ENCODE data around the gene TLE3.

Gene TLE3

DNA sequence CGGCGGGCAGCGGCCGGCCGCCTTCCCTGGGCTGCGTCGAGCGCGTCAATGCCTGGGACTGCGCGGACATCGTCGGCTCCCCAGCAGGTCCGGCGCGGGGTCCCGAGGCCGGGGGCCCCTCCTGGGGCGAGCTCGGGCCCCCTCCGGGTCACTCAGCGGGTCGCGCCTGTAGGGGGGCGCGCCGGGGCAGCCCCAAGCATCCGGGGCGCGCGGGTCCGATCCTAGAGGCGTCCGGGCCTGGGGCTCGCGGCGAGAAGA, 725 bp downstream of the TLE3 start:
- H3K27me3 Mint-ChIP-seq = no peaks in the 10 kb centered on the region
- H3K4me3 Mint-ChIP-seq = peak overlapping the region; percentile 97

DNA sequence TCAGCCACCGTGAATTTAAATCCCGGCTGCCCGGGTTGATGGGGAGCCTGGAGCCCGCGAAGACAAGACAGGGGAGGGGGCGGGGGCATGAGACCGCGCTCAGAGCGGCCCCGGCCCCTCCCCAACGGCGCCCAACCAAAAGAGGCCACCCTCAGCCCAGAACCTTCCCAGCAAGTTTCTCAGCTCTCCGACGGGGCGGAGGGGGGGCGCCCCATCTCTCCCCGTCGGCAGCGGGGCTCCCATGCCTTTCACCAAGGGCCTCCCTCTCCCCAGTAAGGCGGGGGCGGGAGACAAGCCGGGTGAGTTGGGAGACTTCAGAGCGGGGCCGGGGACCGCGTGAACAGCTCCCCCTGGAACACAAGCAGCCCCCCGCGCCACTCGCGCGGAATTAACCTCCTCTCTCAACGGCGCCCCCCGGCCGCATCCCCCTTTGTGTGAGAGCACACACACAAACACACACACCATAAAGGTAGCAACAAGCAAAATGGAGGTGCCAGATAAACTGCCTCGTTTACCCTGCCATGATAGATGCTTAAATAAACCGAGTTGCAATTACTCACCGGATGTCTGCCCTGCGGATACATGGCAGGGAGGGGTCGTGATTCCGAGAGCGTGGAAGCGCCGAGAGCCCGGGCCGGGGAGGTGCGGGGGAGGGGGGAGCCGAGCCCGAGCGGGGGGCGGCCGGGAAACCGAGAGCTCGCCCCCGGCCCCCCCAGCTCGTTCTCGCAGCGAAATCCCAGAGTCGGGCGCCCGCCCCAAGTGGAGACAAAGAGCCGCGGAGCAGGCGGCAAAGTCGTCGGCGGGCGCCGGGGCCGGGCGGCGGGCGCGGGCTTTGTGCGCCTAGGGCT, 1.3 kb downstream of the TLE3 start:
- no peaks in the 10 kb centered on the region for H3K9me3 Mint-ChIP-seq (ENCODE audit: low read depth)
- peaks cover 14% of the 10 kb centered on the region for H3K36me3 Mint-ChIP-seq
- peaks cover 55% of the 10 kb centered on the region for H3K4me1 Mint-ChIP-seq (ENCODE audit: low read depth)
- no peaks in the 10 kb centered on the region for H3K27me3 Mint-ChIP-seq
- H3K4me3 Mint-ChIP-seq = peak overlapping the region; percentile 99
- peak overlapping the region; percentile 97 for H3K27ac Mint-ChIP-seq

More for the DNA sequence above, 725 bp downstream of the TLE3 start:
- Mint-ChIP-seq H3K27ac (no peak overlapping the region), H3K36me3 (peaks cover 14% of the 10 kb centered on the region), H3K9me3 (ENCODE audit: low read depth) (no peaks in the 10 kb centered on the region), H3K4me1 (ENCODE audit: low read depth) (peaks cover 50% of the 10 kb centered on the region)

DNA sequence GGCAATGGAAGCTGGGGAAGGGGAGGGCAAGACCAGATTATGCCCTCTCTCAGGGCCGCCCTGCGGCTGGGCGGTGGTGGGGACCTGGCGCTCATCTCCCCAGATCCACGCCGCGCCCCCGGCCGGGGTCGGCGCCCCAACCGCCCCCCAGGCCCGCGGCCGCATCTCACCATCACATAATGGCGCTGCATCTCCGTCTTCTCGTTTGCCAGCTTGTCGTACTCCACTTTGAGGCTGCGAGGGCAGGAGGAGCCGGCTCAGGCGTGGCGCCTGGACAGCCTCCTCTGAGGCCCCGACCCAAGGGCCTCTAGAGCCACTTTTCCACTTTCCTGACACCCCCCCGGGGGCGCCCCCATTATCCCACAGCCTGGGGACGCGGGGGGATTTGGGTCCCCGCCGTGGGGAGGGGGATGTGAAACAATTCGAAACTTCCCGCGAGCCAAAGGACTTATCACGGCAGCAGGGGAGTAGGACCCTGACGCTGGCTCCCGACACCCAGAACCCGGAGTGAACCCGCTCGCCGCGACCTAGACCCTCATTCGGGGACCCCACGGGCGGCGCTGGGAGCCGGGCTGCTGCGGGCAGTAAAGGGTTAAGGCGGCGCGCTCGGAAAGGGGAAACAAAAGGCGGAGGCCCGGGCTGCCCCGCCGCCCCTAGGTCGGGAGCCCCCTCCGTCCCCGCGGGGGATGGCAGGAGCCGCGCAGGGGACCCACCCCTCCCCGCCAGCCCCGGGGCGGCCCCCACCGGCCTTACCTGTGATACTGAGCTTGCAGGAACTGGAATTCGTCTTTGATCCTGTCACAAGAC, 2.1 kb downstream of the TLE3 start:
- Mint-ChIP-seq H3K4me1 (ENCODE audit: low read depth) (peaks cover 58% of the 10 kb centered on the region), H3K36me3 (peaks cover 19% of the 10 kb centered on the region), H3K27me3 (no peaks in the 10 kb centered on the region), H3K27ac (no peak overlapping the region), H3K9me3 (ENCODE audit: low read depth) (no peaks in the 10 kb centered on the region), H3K4me3 (peak overlapping the region; percentile 99)

DNA sequence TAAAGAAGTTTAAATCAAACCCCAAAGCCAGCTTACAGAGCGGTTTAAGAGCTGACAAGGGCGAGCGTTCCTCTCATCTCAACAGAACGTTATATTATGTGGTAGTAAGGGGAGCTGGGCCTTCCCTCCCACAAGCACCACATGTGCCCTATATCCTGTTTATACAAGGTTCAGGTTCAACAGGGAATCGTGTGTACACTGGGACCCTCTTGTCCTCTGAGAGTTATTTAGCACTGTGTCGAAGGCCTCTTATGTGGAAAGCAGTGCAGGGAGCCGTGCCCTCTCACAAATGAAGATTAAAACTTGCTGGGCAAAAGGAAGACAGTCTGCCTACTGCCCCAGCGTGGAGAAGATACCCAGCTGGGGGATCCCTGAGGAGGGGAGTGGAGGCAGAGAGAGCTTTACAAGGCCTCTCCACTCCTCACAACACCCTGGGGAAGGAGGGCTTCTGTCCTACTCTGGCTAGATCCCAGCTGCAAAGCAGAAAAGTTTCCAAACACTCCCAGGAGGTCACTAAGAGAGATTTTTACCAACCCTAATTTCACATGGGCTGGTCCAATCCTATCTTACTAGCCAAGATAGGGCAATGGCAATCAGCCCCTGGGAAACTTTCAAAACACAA, 2.9 kb downstream of the TLE3 start:
- H3K9me3 Mint-ChIP-seq (ENCODE audit: low read depth) = no peaks in the 10 kb centered on the region
- no peaks in the 10 kb centered on the region for H3K27me3 Mint-ChIP-seq
- H3K27ac Mint-ChIP-seq = peak overlapping the region; percentile 72
- H3K4me3 Mint-ChIP-seq = peak overlapping the region; percentile 99
- peaks cover 61% of the 10 kb centered on the region for H3K4me1 Mint-ChIP-seq (ENCODE audit: low read depth)
- H3K36me3 Mint-ChIP-seq = peaks cover 22% of the 10 kb centered on the region

DNA sequence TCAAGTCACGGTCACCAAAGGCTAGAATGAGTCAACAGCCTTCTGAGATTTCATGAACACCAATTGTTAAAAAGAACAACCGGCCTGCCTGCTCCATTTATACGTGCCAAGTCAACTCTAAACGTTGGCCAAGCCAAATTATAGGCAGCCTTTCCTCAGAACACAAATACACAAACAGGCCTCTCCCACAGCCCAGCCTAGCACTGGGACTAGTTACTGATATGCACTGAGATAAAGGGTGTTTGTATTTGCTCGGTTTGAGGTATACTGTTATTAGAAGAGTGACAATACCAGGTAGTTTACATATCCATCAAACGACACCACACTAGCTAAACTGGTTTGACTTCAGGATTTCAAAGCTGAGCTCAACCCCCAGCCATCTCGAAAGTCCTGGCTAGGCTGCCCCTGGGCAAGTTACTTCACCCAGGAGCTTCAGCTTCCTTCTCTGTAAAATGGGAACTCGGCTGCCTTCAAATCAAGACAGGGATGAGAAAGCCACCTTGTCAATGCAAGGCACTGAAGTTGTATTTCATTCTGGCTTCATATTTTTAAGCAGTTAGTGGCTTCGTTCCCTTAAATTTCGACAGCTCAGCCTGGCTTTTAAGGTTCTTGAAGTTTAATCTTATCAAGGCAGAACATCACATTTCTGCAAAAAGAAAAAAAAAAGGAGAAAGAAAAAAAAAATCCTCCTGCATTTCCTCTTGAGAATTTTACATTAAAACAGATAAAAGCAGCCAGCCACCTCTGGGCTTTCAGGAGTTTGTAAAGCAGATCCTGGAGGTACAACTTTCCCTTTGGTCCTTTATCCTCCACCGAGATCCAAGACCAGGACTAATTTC, 4.0 kb downstream of the TLE3 start:
- Mint-ChIP-seq H3K9me3 (ENCODE audit: low read depth) (no peaks in the 10 kb centered on the region), H3K4me3 (peak overlapping the region; percentile 99), H3K4me1 (ENCODE audit: low read depth) (peaks cover 68% of the 10 kb centered on the region), H3K27me3 (no peaks in the 10 kb centered on the region), H3K27ac (peak overlapping the region; percentile 64), H3K36me3 (peaks cover 22% of the 10 kb centered on the region)

DNA sequence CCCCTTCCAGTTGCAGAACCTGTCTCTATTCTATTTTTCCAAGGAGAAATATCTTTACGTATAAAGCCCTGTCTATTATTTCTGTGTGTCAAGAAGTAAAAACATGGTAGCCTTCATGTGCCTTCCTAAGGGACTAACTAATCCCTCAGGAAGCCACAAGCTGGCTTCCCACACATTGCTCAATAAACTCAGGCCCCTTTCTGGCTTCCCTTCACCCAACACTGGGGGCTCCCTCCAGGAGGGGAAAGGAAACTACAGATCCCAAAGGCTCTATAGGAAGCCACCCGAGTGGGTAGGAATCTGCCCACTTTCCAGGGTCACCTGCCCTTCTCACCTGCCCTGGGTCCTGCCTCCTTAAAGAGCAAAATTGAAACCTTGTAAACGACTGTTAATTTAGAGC, 4.6 kb downstream of the TLE3 start:
- Mint-ChIP-seq H3K36me3 (peaks cover 23% of the 10 kb centered on the region), H3K4me1 (ENCODE audit: low read depth) (peaks cover 69% of the 10 kb centered on the region), H3K27ac (no peak overlapping the region), H3K9me3 (ENCODE audit: low read depth) (no peaks in the 10 kb centered on the region), H3K4me3 (peak overlapping the region; percentile 99), H3K27me3 (no peaks in the 10 kb centered on the region)

DNA sequence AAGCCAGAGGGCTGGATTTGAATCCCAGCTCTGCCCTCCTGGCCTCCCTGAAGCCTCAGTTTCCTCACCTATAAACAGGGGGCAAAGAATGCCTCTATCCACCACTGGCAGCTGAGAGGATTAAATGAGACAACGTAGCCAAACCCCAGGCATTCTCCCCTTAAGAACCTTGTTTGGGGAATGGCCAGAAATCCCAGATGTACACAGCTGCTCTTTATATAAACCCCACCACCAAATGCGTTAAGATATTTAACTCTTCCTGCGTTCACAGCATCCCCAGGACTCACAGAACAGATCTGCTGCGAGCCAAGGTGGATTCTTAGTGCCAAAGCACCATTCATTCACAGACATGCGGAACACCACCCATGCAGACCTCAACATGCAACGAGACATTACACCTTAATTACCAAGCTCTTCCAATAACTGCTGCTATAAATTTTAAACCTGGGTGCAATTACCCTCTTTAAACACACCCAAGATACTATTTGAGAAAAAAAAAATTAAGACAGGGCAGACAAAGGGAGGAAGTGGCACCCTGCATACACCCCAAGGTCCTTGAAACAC, 5.2 kb downstream of the TLE3 start:
- H3K27ac Mint-ChIP-seq = peak overlapping the region; percentile 19
- peaks cover 23% of the 10 kb centered on the region for H3K36me3 Mint-ChIP-seq
- peak overlapping the region; percentile 99 for H3K4me3 Mint-ChIP-seq
- H3K9me3 Mint-ChIP-seq (ENCODE audit: low read depth) = no peaks in the 10 kb centered on the region
- H3K27me3 Mint-ChIP-seq = no peaks in the 10 kb centered on the region
- peaks cover 72% of the 10 kb centered on the region for H3K4me1 Mint-ChIP-seq (ENCODE audit: low read depth)

DNA sequence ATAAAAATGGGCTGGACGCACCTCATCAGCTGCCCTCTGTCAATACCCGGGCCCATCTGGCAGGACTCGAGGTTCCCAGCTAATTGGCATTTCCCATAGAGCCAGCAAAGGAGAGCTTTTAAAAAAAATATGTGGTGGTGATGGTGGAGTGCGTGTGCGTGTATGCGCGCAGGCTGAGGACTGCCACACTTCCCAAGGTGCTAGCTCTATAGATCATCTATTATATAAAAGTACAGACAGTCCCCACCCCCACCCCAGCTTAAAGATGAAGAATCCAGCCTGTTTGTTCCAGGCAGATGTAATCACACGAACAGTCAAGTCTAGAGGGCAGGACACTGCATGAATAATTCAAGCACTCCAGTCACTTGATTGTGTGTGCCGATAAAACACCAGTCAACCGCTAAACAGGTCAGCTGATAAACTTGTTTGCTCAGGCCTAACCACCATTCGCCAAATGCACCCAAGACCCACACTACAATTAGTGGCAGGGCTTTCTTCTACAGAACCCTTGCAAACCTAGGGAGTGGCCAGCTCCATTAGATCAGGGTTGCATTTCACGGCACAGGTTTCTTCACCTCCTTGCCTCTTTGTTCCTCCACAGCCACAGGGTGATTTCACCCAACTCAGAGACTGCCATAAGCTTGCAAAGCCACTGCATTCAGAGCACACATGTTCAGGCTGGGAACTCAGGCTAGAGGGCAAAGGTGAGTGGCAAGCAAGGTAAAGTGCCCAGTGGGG, 5.8 kb downstream of the TLE3 start:
- H3K9me3 Mint-ChIP-seq (ENCODE audit: low read depth) = no peaks in the 10 kb centered on the region
- no peak overlapping the region for H3K27ac Mint-ChIP-seq
- peak overlapping the region; percentile 99 for H3K4me3 Mint-ChIP-seq
- H3K27me3 Mint-ChIP-seq = no peaks in the 10 kb centered on the region
- peaks cover 78% of the 10 kb centered on the region for H3K4me1 Mint-ChIP-seq (ENCODE audit: low read depth)
- peaks cover 23% of the 10 kb centered on the region for H3K36me3 Mint-ChIP-seq

DNA sequence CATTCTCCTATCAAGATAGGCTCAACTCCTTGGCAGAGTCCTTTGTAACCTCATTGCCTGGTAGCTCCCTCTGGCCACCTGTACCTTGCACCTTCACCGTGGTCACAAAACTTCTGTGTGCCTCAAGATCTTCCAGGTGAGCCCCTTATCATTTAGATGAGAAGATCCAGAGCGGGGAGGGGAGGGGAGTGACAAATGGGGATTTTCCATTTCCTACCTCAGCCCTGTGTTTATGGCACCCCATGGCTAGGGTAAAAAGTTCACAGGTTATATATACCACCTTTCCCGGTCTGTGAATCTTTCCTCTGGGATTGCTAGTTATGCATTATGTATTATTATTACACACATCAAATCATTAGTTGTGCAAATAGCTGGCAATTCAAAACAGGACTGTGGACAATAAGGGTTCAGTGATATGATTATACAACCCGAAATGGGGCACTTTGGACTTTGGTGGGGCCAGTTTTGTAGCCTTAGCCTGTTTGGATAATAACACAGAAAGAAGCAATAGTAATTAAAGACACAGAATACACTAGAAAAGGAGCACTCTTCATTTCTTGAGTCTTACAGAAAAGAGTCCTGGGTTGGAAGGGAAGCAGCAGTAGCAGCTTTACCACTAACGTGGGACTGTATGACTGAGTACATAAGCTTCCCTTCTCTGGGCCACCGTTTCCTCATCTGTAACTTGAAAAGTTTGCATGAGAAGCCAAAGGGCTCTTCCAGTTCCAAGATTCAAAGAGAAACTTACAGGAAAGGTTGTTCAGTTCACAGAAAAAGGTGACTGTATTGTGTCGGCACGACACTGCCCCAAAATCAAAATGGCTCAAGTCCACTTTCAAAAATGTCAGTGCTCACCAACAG, 7.1 kb downstream of the TLE3 start:
- H3K4me1 Mint-ChIP-seq (ENCODE audit: low read depth) = peaks cover 88% of the 10 kb centered on the region
- H3K27ac Mint-ChIP-seq = no peak overlapping the region
- no peak overlapping the region for H3K4me3 Mint-ChIP-seq
- H3K36me3 Mint-ChIP-seq = peaks cover 30% of the 10 kb centered on the region
- no peaks in the 10 kb centered on the region for H3K9me3 Mint-ChIP-seq (ENCODE audit: low read depth)
- no peaks in the 10 kb centered on the region for H3K27me3 Mint-ChIP-seq

DNA sequence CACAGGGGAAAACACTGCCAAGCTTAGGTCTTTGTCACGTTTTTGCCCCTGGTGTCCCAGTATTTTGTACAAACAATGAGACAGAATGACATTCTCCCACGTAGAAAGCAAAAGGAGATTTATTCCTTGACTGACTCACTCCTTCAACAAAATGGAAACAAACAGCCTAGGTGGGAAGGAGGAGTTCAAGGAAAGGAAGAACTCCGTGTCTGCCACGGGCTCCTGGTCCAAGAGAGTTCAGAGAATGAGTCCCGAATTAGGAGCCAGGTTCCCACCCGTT, 8.1 kb downstream of the TLE3 start:
- Mint-ChIP-seq H3K4me1 (ENCODE audit: low read depth) (peaks cover 92% of the 10 kb centered on the region), H3K36me3 (peaks cover 25% of the 10 kb centered on the region), H3K4me3 (no peak overlapping the region), H3K9me3 (ENCODE audit: low read depth) (no peaks in the 10 kb centered on the region), H3K27me3 (no peaks in the 10 kb centered on the region), H3K27ac (no peak overlapping the region)

DNA sequence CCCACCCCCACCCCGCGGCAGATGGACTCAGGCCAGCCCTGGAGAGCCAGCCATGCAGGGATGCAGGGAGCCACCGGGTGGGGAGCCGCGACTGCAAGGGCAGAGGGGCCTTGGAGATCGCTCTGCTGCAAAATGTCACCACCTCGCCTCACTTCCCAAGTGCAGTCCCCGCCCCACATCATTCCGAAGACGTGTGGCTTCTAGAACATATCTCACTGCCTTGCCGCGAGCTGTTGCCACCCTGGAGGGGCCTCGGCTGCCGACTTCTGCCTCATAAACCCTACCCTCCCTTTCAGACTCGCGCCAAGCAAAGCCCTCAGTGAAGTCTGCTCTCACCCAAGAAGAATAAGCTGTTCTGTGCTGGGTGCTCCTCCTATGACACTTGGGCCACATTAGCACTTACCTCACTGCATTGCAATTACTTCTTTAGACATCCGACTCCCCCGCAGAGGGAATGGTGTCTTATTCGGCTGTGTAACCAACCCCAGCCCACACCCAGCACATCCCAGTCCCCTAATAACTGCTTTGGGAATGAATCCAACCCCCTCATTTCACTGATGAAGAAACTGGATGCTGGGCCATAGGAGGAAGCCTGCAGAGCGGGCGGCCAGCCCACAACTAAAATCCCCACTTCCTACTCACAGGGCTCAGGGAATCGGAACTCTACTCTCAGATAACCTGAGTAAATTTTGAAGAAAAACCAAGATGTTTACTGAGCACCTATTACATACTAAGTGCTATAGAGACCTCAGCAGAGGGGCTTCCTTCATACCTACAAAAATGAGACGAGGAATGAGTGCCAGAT, 8.6 kb downstream of the TLE3 start:
- H3K4me3 Mint-ChIP-seq = peak overlapping the region; percentile 38
- no peaks in the 10 kb centered on the region for H3K9me3 Mint-ChIP-seq (ENCODE audit: low read depth)
- H3K27me3 Mint-ChIP-seq = no peaks in the 10 kb centered on the region
- no peak overlapping the region for H3K27ac Mint-ChIP-seq
- H3K4me1 Mint-ChIP-seq (ENCODE audit: low read depth) = peaks cover 93% of the 10 kb centered on the region
- peaks cover 23% of the 10 kb centered on the region for H3K36me3 Mint-ChIP-seq

DNA sequence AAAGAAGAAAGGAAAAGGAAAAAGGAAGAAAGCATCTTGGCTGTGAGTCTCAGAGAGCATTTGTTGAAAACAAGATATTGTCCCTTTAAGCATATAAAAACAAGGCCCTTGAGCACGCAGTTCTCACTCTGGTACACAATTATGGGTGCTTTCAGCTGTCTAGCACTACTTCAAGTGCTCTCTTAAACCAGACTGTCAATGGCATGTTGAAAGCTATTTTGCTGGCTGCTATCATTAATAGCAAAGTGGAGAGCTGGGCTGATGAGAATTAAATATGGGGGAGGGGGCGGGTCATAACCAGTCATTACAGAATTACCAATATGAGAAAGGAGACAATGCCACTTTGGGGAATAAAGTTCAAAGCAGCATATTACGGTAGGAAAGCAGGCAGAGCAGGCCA, 9.3 kb downstream of the TLE3 start:
- H3K36me3 Mint-ChIP-seq = peaks cover 22% of the 10 kb centered on the region
- no peak overlapping the region for H3K4me3 Mint-ChIP-seq
- H3K4me1 Mint-ChIP-seq (ENCODE audit: low read depth) = peaks cover 93% of the 10 kb centered on the region
- no peaks in the 10 kb centered on the region for H3K9me3 Mint-ChIP-seq (ENCODE audit: low read depth)
- H3K27me3 Mint-ChIP-seq = no peaks in the 10 kb centered on the region
- H3K27ac Mint-ChIP-seq = no peak overlapping the region
